HG03558 (cell line): ENCODE results near the gene FBN2.

ENCODE experiments used
- ATAC-seq: cut with Tn5 transposase; IDR thresholded peaks from one replicate; pipeline ENCODE4 v1.9.1; 2021; ENCODE audit warnings: moderate number of reproducible peaks; ENCODE audit not compliant: unreplicated experiment; ENCODE audit errors: extremely low read depth

FBN2 gene

DNA sequence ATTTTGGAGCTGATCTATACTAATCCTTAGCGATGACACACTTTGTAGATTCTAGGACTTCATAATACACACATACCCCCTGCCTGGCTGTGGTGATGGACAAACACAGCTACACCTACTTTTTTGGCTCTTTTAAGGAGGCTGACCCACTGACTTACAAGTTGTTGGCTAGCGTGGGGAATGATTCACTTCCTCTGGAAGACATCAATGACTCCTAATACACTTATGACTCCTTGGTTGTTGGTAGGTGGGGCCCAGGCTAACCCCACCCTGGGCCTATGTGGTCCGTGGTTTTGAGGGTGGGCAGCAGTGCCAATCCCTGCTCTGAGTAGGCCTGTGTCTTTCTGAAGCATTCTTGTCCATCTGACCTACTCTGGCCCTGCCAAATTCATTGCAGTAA, 310.0 kb downstream of the FBN2 start:
- no peak for ATAC-seq

DNA sequence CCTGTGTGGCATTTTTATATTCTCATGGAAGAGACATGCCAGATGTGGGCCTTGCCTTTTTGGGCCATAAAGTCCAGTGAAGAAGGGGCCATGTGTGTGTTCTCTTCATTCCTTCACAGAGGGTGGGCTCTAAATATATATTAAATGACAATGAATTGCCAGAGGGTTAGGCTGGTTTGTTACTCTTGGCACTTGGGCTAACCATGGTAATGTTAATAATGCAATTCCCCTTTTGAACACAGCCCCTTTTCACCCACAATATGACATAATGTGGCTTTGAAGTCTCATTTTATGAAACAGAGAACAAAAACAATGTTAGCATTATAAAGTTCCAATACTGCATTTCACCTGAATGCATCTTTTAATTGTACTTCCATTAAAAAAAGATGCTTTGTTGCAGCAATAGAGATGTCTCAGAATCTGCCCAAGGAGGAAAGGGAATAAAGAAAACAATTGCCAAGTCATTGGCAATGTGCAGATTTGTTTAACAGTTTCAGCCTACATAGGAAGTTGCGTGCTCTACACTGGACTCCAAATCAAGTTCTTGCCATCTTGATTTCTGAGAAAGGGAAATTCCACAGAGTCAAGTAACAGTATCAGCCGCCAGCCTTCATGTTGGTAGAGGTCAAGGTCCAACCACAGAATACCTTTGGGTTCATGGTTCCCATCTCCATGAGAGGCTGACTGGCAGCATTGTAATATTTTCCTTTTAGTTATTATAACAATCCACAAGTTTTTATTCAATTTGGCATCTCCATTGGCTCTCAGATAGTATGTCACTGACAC, 312.6 kb downstream of the FBN2 start:
- no peak for ATAC-seq

DNA sequence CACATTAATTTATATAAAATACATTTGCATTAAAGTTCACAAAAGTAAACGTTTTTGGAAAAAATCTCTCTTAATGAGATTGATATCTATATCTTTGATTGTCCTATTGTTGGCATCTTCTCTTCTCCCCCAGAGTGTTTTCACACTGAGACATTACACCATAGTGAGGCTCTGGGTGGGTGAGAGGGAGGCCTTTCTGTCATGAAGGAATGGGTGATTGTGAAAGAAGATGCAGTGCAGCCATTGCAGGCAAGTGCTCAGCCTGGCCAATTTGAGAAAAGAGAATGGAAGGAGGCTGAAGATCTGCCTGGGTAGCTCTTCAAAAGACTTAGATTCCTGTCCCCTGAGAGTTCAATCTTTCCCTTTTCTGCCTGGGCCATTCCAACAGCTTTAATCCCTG, 313.7 kb downstream of the FBN2 start:
- no peak for ATAC-seq

DNA sequence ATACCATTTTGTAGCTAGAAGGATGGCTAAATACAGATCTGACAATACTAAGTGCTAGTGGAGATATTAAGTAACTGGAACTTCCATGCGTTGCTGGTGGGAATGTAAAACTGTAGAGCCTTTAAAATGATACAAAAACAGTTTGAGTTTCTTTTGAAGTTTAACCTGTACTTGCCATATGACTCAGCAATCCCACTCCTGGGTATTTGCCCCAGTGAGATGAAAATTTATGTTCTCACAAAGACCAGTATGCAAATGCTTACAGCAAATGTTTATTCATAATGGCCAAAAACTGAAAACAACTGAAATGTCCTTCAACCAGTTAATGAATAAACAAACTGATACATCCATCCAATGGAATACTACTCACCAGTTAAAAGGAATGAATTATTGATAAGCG, 317.2 kb downstream of the FBN2 start:
- ATAC-seq = no peak

DNA sequence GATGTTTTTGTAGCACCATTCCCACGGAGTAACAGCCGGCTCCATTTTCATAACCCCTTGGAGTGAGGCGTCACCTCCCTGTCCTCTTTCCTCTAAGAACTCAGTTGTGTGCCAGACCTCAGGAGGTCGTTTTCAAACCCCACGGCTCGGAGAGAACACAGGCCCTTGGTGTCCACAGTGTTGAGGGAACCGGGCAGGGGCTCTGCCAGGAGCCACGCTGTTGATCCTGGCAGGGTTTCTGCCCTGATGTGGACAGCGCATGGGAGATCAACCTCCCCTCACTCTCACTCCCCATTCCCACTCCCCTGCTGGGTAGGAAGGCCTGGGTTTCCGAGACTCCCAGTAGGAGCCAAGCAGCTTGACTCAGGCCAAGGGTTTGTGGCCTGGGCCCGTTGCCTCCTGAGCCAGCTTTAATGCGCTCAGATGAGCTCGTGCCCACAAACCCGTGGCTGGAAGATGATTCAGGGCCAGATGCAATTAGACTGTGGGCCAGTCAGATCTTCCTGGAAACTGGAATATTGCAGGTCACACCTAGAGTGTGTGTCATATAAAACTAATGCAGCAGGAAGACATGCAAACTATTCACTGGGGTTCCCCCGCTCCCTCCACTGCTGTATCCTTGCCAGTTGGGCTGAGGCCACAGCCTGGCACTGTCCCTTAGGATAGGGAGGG, 321.0 kb downstream of the FBN2 start:
- no peak for ATAC-seq

DNA sequence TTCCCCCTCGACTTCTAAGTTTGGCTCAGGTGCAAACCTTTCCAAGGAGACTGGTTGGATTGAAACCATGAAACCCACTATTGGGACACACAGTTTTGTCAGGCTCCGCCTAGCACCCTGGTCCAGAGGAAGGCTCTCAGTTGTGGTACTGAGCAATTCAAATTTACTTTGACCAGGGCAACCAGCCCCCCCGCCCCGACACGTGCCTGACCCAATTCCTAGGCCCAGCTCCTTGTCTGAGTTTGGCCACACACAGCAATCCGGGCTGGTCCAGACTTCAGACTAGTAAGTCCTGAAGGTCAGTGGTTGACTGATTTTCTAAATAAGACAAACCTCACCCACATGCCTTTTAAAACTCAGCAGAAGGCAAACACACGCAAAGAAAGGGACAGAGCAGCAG, 321.8 kb downstream of the FBN2 start:
- ATAC-seq = no peak

DNA sequence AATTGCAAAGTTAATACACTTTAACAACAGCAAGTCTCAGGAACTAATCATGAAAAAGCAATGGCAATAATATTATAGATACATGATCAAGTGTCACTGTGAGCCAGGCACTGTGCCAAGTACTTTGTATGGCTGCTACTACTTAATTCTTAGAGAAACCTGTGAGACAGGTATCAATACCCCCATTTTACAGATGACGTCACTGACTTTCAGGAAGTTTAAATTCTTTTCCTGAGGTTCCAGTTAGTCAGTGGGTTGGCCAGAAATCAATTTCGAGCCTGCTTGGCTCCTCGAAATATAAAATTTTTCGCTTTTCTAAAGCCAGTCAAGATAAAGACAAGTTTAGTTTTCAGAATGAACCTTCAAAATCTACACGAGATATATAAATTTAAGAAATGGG, 324.2 kb downstream of the FBN2 start:
- ATAC-seq = no peak

DNA sequence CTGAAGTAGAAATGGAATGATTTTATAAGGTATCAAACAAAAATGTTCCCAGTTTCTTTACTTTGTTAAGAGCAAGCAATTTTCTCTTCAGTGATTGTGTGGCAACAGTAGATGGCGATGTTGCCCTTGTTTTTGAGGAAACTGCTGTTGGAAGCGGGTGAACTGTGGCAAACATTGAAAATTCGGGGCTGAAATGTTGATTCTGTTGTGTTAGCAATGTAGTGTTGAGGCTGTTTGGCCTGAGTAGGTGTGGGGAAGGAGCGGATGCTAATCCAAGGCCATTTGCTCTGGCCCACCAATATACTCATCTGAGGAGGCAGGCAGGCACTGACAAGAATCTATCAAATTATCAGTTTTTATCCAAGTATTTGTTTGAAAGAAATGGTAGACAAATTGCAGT, 324.7 kb downstream of the FBN2 start:
- no peak for ATAC-seq

DNA sequence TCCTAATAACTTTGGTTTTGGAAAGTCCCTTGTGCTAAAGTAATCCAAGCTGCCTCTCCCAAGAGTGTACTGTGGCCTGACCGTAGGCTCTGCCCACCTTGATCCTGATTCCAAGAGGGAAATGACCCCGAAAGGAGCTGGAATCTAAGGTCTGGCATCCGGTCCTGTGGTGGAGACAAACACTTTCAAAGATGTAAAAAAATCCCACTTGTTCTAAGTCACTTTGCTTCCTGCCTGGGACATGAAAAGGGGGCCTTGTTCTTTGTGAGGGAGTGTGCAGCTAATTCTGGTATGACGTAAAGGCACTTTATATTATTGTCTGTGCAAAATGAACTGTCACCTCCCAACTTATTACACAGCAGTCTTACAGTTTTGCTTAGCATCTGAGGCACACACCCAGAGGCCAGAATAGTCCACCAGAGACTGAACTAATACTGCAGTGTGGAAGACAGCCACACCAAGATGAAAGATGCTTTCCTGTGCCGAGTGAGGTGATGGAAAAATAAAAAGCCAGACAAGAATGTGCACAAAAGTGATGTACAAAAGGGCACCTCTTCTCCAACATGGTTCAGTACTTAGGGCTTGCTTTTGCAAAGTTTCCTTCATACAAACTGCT, 325.7 kb downstream of the FBN2 start:
- no peak for ATAC-seq

DNA sequence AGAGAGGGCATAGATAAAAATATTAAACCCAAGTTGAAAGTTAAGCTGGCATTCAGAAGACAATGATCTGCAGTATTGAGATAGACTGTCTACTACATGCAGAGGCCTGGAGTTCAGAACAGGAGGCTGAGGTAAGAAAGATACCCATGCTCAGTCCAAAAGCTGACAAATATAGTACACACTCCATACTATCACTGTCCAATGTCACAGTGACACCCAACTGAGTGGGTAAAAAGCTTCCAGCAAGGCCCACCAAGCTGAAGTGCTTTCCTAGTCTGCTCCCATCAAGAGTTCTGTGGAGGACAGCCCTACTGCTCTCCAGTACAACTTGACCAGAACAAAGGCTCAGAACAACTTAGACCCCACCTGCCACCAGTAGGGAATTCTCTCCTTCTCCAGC, 329.6 kb downstream of the FBN2 start:
- ATAC-seq = no peak
